ENCODE data around the gene TNFRSF25. TPM values are rescaled to one million over a fixed set of nuclear protein-coding genes. Genes with fewer than 3 reads are reported as not detected.

TNFRSF25 gene
- total and polyA plus RNA-seq, 2 of the 8 experiments (the other 6 are each of a cell fraction or from before 2014, with no cell fraction given) = 10.7 to 19.5 TPM

- no peak for TF ChIP-seq RFX5 (IDR thresholded peaks at IDR 0.05; ENCODE audit: borderline replicate concordance, low read depth, low read length)
- no peak for TF ChIP-seq NANOG (IDR thresholded peaks at IDR 0.05; ENCODE audit: insufficient read depth, low read depth, low read length, poor library complexity, severe bottlenecking)
- peak; percentile 48; the same call in 1 of the 2 replicates for TF ChIP-seq CREB1 (IDR thresholded peaks at IDR 0.05)
- TF ChIP-seq KDM1A (IDR thresholded peaks at IDR 0.05; ENCODE audit: borderline replicate concordance, low read length) = no peak
- no peak for TF ChIP-seq BRCA1 (IDR thresholded peaks at IDR 0.05; ENCODE audit: low read depth, low read length)
- TF ChIP-seq SIRT6 (IDR thresholded peaks at IDR 0.05; ENCODE audit: low read length) = no peak
- no peak for TF ChIP-seq SP1 (IDR thresholded peaks at IDR 0.05; ENCODE audit: low read depth, low read length)
- peak; percentile 54; the same call in 1 of the 2 replicates for TF ChIP-seq RBBP5 (IDR thresholded peaks at IDR 0.05; ENCODE audit: borderline replicate concordance, low read depth, low read length)
- no peak for TF ChIP-seq KDM5A (IDR thresholded peaks at IDR 0.05; ENCODE audit: low read length)
- TF ChIP-seq, protein P1, sequence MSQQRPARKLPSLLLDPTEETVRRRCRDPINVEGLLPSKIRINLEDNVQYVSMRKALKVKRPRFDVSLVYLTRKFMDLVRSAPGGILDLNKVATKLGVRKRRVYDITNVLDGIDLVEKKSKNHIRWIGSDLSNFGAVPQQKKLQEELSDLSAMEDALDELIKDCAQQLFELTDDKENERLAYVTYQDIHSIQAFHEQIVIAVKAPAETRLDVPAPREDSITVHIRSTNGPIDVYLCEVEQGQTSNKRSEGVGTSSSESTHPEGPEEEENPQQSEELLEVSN (IDR thresholded peaks at IDR 0.05) = peak; percentile 21; the same call in 1 of the 2 replicates
- no peak for TF ChIP-seq TAF7 (optimal IDR thresholded peaks at IDR 0.05; ENCODE audit: borderline replicate concordance, low read depth, low read length)
- no peak for TF ChIP-seq GABPA (IDR thresholded peaks at IDR 0.05; ENCODE audit: borderline replicate concordance, insufficient read depth, low read length)
- no peak for TF ChIP-seq EZH2 (IDR thresholded peaks at IDR 0.05; ENCODE audit: low read depth, low read length, severe bottlenecking)
- no peak for TF ChIP-seq SUZ12 (IDR thresholded peaks at IDR 0.05; ENCODE audit: low read length)
- TF ChIP-seq SIX5 (IDR thresholded peaks at IDR 0.05; ENCODE audit: low read depth, low read length) = 0 out of 2 replicates have a peak, but pooled peaks have one; percentile 10
- TF ChIP-seq ZNF274 (IDR thresholded peaks at IDR 0.05; ENCODE audit: borderline replicate concordance, extremely low read depth, low read length) = no peak
- 0 out of 4 replicates have a peak, but pooled peaks of 1 of the 3 experiments have one; percentile 1 for TF ChIP-seq CTCF (IDR thresholded peaks at IDR 0.05; ENCODE audit: control extremely low read depth in 1 of 3, insufficient read depth in 1 of 3, low read depth in 1 of 3, low read length in 3 of 3)
- TF ChIP-seq, protein P2, sequence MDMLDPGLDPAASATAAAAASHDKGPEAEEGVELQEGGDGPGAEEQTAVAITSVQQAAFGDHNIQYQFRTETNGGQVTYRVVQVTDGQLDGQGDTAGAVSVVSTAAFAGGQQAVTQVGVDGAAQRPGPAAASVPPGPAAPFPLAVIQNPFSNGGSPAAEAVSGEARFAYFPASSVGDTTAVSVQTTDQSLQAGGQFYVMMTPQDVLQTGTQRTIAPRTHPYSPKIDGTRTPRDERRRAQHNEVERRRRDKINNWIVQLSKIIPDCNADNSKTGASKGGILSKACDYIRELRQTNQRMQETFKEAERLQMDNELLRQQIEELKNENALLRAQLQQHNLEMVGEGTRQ (IDR thresholded peaks at IDR 0.05; ENCODE audit: low read length) = no peak
- no peak for TF ChIP-seq CHD2 (IDR thresholded peaks at IDR 0.05; ENCODE audit: low read length)
Measured at GRCh38 chr1:6490181-6491080, 24.5 kb upstream of the TNFRSF25 start (continued).

Data from H1 (cell line).